Loucy (cell line): Measurements from ENCODE around the gene METAP1D.

Experiments used
- EZH2phosphoT487 ChIP-seq: fragments of 200-600 bp; IDR thresholded peaks from 2 replicates; pipeline ENCODE4 v1.6.1; 2018; ENCODE audit warnings: antibody characterized with exemption, mild to moderate bottlenecking, moderate library complexity, borderline replicate concordance
- TF ChIP-seq, protein P1 (sequence below): fragments of 200-600 bp; sonication (generic); conservative IDR thresholded peaks from 2 replicates; pipeline ENCODE4 v1.5.1; 2014; ENCODE audit warnings: mild to moderate bottlenecking, antibody characterized with exemption, low read length

DNA sequence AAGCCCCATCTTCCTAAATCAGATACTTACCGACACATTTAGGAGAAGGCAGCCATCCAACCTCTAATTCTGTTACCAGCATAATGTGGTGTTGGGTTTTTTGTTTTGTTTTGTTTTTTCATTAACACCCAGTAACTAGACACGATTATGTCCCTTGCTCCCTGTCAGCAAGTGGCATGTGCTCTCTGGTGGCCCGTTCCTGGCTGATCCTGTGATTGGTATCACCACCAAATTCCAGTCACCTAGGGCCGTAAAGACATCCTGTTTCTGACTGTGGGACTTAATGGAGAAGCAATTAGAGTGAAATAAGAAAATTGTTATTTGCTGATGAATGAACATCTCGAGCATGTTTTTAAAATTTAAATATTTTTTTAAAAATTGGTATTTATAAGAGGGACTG lies 79.7 kb downstream of the METAP1D start:
- TF ChIP-seq, protein P1, sequence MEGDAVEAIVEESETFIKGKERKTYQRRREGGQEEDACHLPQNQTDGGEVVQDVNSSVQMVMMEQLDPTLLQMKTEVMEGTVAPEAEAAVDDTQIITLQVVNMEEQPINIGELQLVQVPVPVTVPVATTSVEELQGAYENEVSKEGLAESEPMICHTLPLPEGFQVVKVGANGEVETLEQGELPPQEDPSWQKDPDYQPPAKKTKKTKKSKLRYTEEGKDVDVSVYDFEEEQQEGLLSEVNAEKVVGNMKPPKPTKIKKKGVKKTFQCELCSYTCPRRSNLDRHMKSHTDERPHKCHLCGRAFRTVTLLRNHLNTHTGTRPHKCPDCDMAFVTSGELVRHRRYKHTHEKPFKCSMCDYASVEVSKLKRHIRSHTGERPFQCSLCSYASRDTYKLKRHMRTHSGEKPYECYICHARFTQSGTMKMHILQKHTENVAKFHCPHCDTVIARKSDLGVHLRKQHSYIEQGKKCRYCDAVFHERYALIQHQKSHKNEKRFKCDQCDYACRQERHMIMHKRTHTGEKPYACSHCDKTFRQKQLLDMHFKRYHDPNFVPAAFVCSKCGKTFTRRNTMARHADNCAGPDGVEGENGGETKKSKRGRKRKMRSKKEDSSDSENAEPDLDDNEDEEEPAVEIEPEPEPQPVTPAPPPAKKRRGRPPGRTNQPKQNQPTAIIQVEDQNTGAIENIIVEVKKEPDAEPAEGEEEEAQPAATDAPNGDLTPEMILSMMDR = no peak
- TF ChIP-seq EZH2phosphoT487 = no peak
